Islet precursor cell (in vitro differentiated cells): Measurements from ENCODE around the gene BAG5.

ENCODE experiments used
- DNase-seq: peaks from one replicate; pipeline ENCODE4 v3.0.0-alpha.2; 2018

BAG5 gene

DNA sequence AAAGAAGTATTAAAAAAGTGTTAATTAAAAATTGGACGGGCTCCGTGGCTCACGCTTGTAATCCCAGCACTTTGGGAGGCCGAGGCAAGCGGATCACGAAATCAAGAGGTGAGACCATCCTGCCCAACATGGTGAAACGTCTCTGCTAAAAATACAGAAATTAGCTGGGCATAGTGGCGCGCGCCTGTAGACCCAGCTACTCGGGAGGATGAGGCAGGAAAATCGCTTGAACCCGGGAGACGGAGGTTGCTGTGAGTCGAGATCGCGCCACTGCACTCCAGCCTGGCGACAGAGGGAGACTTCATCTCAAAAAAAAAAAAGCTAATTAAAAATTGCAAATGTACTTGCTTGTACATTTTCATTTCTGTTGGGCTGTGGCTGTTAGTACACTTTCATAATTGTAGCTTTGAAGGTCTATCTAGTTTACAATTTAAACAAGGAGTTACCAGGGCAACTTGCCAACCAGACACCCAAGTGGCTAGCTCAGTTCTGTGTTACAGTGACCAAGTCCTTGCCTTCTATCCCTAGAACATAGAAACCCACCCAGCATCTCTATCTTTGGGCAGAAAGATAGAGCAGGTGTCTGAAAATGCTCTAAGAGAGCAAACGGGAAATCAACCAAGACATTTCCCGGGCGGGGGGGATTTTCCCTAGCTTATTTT lies 1.5 kb upstream of the BAG5 start:
- no peak for DNase-seq

DNA sequence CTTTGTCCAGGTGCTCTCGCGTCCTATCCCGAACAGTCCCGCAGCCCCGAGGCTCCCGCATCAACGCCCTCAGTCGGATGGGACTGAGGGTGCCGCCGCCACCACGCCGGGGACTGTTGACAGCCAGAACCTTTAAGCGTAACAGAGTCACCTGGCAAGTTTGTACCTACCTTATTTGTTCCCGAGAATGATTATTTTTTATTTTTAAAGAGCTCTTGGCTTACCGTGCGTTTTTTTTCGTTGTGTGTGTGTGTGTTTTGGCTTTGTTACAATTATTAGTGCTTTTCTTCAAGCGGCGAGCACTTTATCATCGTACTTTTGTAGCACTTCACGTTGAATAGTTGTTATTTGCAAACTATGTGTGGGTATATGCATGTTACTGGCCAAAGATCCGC lies 766 bp upstream of the BAG5 start:
- DNase-seq: no peak

DNA sequence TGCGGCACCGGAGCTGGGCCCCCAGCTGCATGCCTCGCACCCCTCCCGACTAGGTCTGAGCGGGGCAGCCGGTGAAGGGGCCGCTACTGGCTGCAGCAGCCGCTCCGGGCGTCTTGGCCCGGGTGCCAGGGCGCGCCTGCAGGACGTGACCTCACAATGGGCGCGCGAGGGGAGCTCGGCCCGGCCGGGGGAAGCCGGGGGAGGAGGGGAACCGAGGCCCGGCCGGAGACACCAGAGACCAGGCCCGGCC lies 353 bp downstream of the BAG5 start:
- DNase-seq: no peak

DNA sequence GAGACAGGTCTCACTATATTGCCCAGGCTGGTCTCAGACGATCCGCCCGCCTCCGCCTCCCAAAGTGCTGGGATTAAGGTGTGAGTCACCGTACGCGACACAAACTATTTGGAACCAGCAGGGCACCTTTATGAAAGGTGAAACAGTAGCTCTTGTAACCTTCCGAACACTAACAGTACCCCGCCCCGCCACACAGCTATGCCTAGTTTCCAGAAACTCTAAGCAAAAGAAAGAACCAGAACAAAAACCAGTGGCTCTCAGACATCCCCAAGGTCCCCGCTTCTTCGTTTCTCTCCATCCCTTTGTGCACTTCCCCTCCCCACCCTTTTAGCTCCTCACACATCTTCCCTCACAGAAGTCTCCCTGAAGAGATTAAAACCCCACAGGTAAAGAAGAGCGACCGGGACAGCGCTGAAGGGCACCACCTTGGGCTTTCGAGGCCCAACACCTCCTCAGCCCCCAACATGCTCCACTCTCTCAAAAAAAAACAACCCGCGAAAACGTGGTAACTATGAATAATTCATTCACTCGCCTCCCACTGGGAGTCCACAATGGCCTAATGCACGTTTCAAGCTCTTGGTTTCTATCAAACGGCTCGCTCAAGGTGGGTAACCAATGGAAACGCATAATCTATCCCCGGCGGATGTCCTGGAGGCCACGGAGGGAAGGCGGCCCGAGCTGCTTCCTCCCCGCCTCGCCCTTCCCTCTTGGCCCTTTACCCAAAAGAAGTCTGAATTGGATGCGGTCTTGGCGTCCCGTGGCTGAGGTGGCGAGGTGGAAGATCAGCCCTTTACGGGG lies 877 bp downstream of the BAG5 start:
- DNase-seq: peak; percentile 67

DNA sequence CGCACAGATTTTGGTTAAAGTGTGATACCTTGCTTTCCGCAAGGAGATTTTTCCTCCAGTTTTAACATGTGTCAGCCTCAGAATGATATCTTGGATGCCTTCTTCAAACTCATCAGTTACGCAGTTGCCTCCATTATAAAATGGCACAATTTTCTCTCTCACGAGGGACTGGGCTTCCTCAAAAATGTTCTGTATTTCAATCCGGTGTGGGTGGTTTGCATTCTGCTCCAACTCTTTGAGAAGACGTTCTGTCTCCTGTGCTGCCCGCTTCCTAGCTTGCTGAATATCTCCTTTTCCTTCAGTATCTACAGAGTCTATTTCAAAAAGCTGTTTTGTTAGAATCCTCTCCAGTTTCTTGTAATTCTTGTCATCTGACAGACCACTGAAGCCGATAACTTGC lies 1.8 kb downstream of the BAG5 start:
- no peak for DNase-seq

DNA sequence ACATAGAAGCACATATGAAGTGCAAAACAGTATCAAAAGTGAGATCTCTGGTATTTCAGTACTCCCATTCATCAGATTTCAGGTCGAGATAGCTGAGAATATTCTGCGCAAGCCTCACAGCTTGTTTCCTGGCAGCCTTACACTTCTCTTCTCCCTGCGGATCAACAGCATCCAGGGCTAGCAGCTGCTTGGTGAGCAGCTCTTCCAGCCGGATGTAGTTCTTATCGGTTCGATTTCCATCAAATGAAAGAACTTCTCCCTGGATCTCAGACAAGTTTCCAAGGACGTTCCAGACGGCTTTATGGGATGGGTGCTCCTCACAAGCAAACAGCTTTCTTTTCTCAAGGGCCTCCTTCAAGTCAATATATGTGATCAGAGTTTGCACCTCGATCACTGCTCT lies 2.7 kb downstream of the BAG5 start:
- DNase-seq: no peak

DNA sequence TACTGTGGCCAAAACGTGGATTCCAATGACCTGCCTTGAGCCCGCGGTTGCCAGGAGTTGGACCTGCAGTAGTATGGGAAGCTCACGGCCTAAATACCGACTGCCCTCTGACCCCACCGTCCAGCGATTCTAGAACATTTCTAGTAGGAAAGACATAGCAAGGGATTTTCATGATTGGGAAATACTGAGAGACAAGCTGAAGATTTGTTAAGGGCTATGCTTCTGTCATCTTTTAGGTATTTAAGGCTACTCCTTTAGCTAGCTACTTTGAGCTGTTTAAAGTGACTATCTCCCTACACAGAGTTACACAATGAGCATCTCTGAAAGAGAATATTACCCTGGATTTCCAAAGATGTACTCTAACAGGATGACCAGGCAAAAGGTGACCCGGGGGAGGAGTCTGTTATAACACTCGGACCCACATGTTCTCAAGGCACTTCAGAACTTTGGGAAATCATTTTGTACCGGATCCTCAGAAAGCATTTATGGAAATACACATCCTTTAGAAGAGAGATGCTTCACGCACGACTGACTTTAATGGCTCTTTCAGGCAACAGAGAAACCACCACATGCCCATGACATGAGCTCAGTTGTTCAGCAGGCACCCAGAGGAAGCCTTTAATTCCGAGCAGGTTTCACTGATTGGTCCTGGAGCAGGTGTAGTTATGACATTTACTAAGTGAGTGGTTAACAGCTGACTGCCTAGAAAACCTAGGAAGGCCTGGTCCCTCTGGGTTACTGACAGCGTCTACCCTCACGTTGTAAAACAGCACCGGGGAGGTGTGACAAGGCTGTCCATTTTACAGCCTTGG lies 4.2 kb downstream of the BAG5 start:
- peak; percentile 49 for DNase-seq

DNA sequence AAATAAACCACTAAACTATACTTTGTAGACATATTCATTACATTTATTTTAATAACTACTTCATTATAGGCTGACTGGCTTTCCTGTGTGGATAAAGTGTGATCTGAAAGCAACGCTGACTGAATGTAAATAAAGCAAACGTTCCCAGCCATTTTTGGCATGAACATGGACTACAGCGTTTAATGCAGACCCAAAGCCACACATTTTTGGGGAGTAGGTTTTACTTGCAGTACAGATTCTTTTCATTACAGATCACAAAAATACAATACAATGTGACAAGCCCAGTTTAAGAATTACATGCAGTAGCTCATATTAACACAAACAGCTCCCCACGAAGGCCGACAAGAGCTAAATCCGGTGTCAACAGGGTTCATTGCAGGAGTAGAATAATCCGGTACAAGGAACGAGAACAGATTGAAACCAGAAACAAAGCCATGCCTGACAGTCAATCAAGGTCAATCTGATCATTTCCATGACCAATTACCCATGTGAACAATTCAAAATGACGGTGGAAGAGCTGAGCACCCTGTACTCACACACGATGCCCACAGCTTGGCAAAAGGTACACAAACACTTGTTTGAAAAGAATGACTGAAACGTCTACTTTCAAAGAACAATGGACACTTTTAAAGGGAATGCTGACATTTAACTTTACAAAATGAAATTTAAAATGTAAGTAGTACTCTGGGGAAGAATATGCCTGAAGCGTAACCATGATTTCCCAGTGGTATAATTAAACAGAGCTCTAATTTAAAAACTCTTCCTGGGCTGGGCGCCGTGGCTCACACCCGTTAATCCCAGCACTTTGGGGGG lies 5.3 kb downstream of the BAG5 start:
- DNase-seq: no peak

DNA sequence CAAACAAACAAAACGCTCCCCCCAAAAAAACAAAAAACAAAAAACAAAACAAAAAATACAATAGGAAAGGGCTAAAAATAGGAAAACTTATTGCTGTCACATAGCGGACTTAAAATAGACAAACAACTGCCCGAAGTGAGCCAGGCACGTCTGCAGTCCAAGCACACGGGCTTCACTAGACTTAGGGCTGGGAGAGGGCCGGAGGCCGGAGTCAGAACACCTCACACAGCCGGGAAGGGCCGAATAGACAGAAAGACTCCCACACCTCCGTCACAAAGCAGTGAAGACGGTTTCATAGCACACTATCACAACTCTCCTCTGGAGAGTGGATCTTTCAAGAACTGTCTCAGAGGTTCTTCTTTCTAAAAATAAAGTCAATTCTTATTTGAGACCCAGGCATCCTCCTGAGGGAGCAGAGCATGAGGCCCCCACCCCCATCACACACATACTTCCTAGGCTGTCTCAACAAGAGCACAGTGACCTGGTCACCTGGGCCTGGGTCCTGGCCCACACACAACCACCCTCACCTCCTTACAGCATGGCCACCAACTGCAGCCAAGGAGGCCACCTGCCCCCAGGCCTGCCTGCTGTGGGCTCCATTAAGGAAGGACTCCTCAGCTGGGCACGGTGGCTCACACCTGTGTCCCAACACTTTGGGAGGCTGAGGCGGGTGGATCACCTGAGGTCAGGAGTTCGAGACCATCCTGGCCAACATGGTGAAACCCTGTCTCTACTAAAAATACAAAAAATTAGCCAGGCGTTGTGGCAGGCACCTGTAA lies 6.7 kb downstream of the BAG5 start:
- peak; percentile 45 for DNase-seq

DNA sequence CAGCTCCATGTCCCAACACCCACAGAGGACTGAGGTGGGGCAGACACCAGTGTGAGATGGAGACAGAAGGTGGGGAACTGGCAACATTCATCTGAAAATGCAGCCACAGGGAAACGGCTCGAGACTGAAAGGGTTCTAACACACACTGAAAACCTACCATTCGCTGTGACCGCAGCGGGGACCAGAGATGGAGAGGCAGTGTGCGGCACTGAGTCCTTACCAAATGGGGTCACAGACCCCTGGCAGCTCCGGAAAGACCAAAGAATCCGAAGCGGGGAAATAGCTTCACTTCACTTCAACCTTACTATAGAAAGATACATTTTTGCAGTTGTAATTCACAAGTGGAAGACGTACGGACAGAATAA lies 9.6 kb downstream of the BAG5 start:
- no peak for DNase-seq

DNA sequence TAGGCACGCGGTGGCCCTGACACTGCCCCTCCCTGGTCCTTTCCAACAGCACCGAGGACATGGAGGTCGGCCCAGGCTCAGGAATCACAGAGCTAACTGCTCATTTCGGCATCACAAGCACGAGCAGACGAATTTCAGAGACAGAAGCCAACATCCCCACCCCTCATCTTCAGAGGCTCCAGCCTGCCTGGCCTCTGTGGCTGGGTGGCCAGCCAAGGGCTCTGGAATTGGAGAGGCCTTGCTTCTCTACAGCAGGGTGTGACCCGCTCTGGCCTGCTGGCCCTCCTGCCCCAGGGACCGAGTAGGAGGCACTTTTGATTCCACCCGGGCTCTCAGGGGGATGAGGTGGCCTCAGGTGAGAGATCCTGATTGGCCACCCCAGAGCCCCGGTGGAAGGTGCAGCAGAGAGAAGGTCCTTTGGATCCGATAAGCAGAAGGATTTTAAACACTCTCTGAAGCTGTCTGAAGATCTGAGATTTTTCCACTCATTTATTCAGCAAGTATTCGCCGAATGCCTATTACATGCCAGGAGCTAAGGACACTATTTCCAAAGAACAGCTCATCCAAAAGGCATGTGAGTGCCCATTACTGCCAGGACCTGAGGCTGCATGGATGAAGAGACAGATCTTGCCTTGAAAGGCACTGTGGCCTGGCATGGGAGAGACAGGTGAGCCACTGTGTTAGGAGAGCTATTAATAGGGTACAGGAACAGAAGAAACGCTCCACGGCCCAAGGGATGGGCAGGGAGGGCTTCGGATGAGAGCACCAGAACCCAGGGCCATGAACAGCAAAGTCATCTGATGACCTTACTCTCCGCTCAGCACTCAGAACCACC lies 10.2 kb downstream of the BAG5 start:
- peak; percentile 59 for DNase-seq

DNA sequence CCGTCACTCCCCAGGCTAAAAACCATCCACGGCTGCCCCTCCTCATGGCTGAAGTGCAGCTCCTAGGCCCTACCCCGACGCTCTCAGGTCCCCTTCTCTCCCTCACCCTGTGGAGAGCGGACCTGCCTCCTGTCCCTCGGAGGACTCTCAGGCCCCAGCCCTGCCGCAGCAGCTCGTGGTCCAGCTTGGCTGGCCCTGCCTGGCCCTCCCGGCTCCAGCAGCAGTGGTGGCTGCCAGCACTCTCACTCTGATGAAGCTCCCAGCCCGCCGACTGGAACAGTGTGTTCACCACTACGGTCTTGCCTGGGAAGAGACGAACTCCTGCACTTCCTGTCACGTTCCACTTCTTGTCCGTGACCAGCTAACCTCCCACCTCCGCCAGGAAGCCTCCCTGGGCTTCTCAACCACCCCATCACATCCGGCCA lies 11.1 kb downstream of the BAG5 start:
- DNase-seq: no peak

DNA sequence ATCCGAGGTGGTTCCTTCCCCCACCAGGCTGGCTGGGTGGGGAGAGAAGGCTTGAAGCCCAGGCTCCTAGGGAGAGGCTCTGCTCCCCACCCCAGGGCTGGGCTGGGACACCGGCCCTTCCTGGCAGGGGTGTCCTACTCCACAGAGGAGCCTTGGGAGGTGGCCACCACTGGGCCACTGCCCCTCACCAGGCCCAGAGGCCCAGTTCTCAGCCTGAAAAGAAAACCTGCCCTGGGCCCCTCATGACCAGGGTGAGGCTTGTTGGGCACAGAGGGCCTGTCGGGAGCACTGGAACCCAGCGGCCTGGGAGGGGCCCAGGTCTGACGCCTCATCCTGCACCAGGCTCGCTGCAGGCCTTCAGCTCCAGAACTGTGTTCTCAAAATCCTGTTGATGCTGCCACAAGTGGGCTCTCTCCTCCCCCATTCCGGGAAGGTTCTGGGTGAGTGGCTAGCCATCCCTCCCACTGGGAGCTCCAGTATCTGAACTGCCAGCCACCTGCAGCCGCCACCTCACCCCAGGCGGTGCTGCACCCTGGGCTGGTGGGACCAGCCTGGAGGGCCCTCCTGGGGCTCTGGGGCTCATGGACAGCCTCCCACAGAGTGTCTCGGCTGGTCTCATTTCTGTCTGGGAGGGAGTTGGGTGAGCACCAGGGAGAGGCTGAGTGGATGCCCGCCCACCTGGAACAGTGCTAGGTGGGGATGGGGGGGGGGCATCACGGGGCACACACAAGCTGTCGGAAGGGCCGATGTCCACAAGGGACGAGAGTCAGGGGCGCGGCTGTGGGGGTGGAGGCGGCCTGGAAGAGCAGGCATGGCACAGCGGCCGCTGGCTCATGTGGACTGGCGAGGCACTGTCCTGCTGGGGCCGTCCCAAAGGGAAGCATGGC lies 11.8 kb downstream of the BAG5 start:
- DNase-seq: no peak

DNA sequence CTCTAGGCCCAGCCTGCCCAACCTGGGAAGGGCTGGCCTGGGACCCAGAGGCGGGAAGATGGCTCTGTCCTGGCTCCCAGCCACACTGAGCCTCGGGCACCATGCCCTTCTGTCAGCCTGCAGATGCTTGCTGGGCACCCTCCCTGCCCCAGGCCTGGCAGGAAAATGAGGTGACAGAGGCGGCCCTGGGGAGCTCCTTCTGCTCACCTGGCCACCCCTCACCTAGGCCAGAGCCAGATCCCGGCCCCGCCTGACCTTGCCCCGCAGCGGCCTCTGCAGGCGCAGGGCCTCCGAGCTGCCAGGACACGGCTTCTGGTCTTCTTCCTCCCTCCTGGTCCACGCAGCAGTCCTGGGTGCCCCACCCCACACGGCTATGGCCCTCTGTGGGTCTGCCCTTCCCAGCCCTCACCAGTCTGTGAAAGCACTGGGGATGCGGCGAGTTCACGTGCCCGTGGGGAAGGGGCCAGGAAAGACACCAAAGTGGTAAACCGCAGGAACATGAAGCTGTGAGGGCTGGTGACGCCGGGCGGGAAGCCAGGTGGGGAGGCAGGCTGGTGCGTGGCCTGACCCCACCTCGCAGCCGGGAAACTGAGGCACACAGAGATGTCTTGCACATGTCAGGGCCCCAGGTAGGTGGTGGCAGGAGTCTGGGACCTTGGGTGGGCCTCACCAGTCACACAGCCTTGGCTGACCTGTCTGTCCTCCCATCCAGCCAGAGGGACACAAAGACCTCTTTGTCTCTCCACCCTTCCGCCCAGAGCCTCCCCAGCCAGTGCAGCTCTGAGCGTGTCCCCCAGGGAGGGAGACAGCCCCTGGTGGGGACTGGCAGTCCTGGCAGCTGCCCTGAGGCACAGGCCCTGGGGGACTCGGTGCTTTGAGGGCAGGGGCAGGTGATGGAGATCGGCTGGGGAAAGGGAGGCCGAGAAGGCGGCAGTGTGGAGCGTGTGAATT lies 12.8 kb downstream of the BAG5 start:
- peak; percentile 86 for DNase-seq

DNA sequence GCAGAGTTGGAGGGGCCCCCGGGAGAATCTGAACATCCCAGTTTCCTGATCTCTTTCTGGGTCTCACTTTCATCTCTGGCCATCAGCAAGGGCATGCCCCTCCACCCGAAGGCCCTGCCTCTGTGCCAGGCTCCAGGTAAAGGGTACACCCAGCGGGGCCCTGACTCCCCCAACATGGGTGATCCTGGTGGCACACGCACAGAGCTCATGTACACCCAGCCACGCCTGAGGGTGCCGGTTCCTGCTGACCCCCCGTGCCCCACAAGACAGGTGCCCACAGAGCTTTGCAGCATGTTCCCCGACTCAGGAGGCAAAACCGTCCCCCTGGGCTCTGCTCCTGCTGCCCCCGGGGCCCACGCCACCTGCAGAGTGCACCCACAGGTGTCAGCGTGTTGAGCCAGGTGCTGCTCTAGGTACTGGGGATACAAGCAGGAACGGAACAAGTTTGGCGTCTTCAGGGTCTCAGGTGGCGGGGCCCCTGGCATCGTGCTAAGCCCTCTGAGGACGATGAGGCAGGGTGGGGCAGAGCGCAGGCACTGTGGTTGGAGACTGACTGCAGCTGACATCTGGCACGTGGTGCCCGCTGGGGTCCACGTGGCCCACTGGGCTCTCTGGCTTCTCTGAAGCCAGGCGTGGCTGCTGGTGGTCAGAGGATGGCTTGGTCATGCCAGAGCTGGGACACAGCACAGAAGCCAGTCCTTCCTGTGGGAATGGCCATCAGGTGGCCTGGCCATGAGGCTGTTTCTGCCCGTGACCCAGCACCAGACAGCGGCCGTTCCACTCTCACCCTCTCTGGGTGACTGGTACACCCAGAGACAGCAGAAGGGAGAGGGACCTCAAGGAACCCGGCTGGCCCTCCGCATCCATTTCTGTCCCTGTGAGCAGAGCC lies 13.8 kb downstream of the BAG5 start:
- no peak for DNase-seq

DNA sequence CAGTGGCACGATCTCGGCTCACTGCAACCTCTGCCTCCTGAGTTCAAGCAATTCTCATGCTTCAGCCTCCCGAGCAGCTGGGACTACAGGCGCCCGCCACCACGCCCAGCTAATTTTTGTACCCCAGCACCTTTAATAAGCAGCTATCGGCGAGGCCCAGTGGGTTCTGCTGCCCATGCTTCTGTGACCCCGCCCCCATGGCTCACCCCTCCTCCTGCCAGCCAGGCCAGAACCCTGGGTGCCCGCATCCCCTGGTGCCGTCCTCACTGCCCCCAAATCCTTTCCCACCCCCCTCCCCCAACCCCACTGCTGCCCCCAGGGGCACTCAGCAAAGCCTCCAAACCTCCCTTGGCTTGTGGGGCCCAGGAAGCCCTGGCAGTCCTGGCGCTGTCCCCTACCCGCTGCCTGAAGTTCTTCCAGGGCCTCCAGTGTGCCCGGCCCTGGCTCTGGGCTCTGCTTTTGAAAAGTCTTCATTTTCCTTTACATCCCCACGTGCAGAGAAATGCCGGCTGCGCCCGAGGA lies 14.5 kb downstream of the BAG5 start:
- no peak for DNase-seq

DNA sequence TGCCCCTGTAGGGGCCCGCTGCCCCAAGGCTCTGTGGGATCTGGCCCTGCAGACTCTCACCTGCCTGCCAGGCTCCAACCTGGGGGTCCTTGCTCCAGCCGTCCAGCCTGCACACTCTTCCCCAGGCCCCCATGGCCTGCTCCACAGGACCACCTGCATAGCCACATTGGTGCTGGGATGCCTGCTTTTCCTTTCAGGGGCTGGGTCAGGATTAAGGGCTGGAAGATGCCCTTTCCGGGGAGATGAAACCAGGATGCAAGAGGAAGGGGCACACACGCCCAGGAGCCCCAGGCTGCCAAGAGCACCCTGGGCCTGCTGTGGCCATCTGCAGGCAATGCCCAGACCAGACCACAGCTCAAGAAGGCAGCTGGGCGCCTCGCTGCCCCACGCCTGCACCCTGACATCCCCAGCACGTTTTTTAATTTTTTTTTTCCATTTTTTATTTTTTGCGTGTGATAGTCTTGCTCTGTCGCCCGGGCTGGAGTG lies 15.0 kb downstream of the BAG5 start:
- DNase-seq: no peak
